PC-3 (cell line): ENCODE measurements around the gene BIRC5. TPM values are rescaled to one million over a fixed set of nuclear protein-coding genes. Genes with fewer than 3 reads are reported as not detected.

Source experiments
- ATAC-seq: fragments of 200-7000 bp; cut with Tn5 transposase; 2 replicates; pipeline ENCODE4 v1.9.1; 2020; ENCODE audit warnings: mild to moderate bottlenecking, moderate library complexity
- BruUV-seq: library from RNA; stranded (reverse); fragments of 400-500 nt; replicated peaks from 2 replicates; lab custom pipeline; 2021; lab: Mats Ljungman, UMichigan
- CTCF ChIA-PET: fragments of 300-600 bp; sonication (Branson Sonifier 250); formaldehyde crosslinking; loops from one replicate; lab custom pipeline; 2022; ENCODE audit warnings: antibody characterized with exemption; lab: Charles Lee
- POLR2A ChIA-PET: fragments of 300-600 bp; sonication (Branson Sonifier 250); formaldehyde crosslinking; loops from one replicate; lab custom pipeline; 2022; ENCODE audit warnings: antibody characterized with exemption; ENCODE audit not compliant: unreplicated experiment; lab: Charles Lee
- DNase-seq: peaks from one replicate; pipeline ENCODE4 v3.0.0-alpha.2; 2015
- H2AFZ ChIP-seq: fragments of 300-600 bp; sonication (generic); 2 replicates; pipeline ENCODE4 v1.6.0; 2016; ENCODE audit warnings: antibody characterized with exemption, low read length
- H3F3A ChIP-seq: fragments of 300-600 bp; sonication (generic); one replicate; pipeline ENCODE4 v1.6.0; 2017; ENCODE audit warnings: antibody characterized with exemption, low read length, control low read depth, mild to moderate bottlenecking; ENCODE audit not compliant: unreplicated experiment
- H3K27ac ChIP-seq: fragments of 300-600 bp; sonication (generic); 2 replicates; pipeline ENCODE4 v1.5.1; 2016; ENCODE audit warnings: mild to moderate bottlenecking, low read length
- H3K27me3 ChIP-seq: fragments of 300-600 bp; sonication (generic); 2 replicates; pipeline ENCODE4 v1.6.1; 2016; ENCODE audit warnings: low read length, mixed read lengths
- H3K36me3 ChIP-seq: fragments of 300-600 bp; sonication (generic); 2 replicates; pipeline ENCODE4 v1.6.1; 2016; ENCODE audit warnings: low read depth, mixed run types, low read length, mixed read lengths
- H3K4me1 ChIP-seq: fragments of 300-600 bp; sonication (generic); 2 replicates; pipeline ENCODE4 v1.5.1; 2016; ENCODE audit warnings: low read length; ENCODE audit not compliant: insufficient read depth
- H3K4me2 ChIP-seq: fragments of 300-600 bp; sonication (generic); 2 replicates; pipeline ENCODE4 v1.6.0; 2016; ENCODE audit warnings: low read length
- H3K4me3 ChIP-seq: fragments of 300-600 bp; sonication (generic); 2 replicates; pipeline ENCODE4 v1.5.1; 2016; ENCODE audit warnings: mild to moderate bottlenecking, low read length, mixed read lengths
- H3K79me2 ChIP-seq: fragments of 300-600 bp; sonication (generic); 2 replicates; pipeline ENCODE4 v1.6.1; 2017; ENCODE audit warnings: low read length, mixed read lengths
- H3K9ac ChIP-seq: fragments of 300-600 bp; sonication (generic); 2 replicates; pipeline ENCODE4 v1.6.0; 2016; ENCODE audit warnings: mild to moderate bottlenecking, low read length
- H3K9me2 ChIP-seq: fragments of 300-600 bp; sonication (generic); replicated peaks from 2 replicates; pipeline ENCODE4 v1.6.1; 2016; ENCODE audit warnings: mixed run types, low read length, mixed read lengths
- H3K9me3 ChIP-seq: fragments of 300-600 bp; sonication (generic); 2 replicates; pipeline ENCODE4 v1.6.1; 2016; ENCODE audit warnings: low read length, mixed read lengths
- H4K20me1 ChIP-seq: fragments of 300-600 bp; sonication (generic); 2 replicates; pipeline ENCODE4 v1.6.1; 2016; ENCODE audit warnings: low read length, mixed read lengths
- CTCF ChIP-seq: fragments of 300-600 bp; sonication (generic); conservative IDR thresholded peaks from 2 replicates; pipeline ENCODE4 v1.5.1; 2017; ENCODE audit warnings: antibody characterized with exemption, low read depth, mild to moderate bottlenecking, low read length
- EZH2 ChIP-seq: fragments of 300-600 bp; sonication (generic); IDR thresholded peaks from one replicate; pipeline ENCODE4 v1.6.1; 2017; ENCODE audit warnings: antibody characterized with exemption, mild to moderate bottlenecking, low read length; ENCODE audit not compliant: unreplicated experiment
- EZH2phosphoT487 ChIP-seq: fragments of 300-600 bp; sonication (generic); IDR thresholded peaks from 2 replicates; pipeline ENCODE4 v1.6.1; 2018; ENCODE audit warnings: mild to moderate bottlenecking, antibody characterized with exemption, low read length, borderline replicate concordance
- intact Hi-C: fragments of 100-400 bp; cut with micrococcal nuclease; formaldehyde crosslinking; loops from 2 replicates; pipeline ENCODE4 v1.9.0; 2023
- total RNA-seq: library from RNA; depleted of rRNA; stranded (reverse); fragments of >200 nt; gene quantifications from 2 replicates; pipeline ENCODE4 v1.2.3, GENCODE V29; 2014

BIRC5 gene
- total RNA-seq, 1 experiment from 2014 or later = 304 TPM

GRCh38 chr17:78226759-78227454, 12.9 kb downstream of the BIRC5 start:
- Histone ChIP-seq H3K4me2 (peak overlapping the region; percentile 65), H3K4me3 (peak overlapping the region; percentile 26; the same call in 1 of the 2 replicates), H3F3A (peaks cover 9% of the 10 kb centered on the region), H2AFZ (peak overlapping the region; percentile 16; the same call in 1 of the 2 replicates), H3K27me3 (peaks cover 3% of the 10 kb centered on the region; the same call in 1 of the 2 replicates), H3K36me3 (peaks cover 21% of the 10 kb centered on the region), H3K4me1 (peaks cover 8% of the 10 kb centered on the region; the same call in 1 of the 2 replicates), H3K9me2 (no peaks in the 10 kb centered on the region), H3K9ac (no peak overlapping the region), H3K9me3 (no peaks in the 10 kb centered on the region), H3K27ac (no peak overlapping the region), H4K20me1 (0 out of 2 replicates have a peak, but pooled peaks cover 6% of the 10 kb centered on the region), H3K79me2 (no peaks in the 10 kb centered on the region)
- POLR2A ChIA-PET = no interaction called here
- DNase-seq = peak; percentile 71
- CTCF ChIA-PET = interaction anchor here (1.0 to 1.7 kb wide), 3 partner anchors 24 to 142 kb away, joined by 3 to 10 read pairs (median 4); no protein-coding TSS in a partner anchor
- TF ChIP-seq EZH2phosphoT487 = no peak
- TF ChIP-seq CTCF = no peak
- intact Hi-C loops = no loop called here
- ATAC-seq = peak; percentile 89
- BruUV-seq = no TSS peak

GRCh38 chr17:78227455-78227916, 13.4 kb downstream of the BIRC5 start:
- peaks cover 3% of the 10 kb centered on the region; the same call in 1 of the 2 replicates for H3K27me3 ChIP-seq
- ATAC-seq = no peak
- no TSS peak for BruUV-seq
- no peak overlapping the region for H3K4me3 ChIP-seq
- H4K20me1 ChIP-seq = 0 out of 2 replicates have a peak, but pooled peaks cover 6% of the 10 kb centered on the region
- H3K36me3 ChIP-seq = peaks cover 18% of the 10 kb centered on the region
- no peak overlapping the region for H3K4me2 ChIP-seq
- no peaks in the 10 kb centered on the region for H3K79me2 ChIP-seq
- peaks cover 8% of the 10 kb centered on the region; the same call in 1 of the 2 replicates for H3K4me1 ChIP-seq
- no peak for TF ChIP-seq CTCF
- no peak for TF ChIP-seq EZH2phosphoT487
- no peak for TF ChIP-seq EZH2
- intact Hi-C loops = no loop called here
- no peak overlapping the region for H3K27ac ChIP-seq
- POLR2A ChIA-PET = no interaction called here
- CTCF ChIA-PET = interaction anchor here (0.6 to 1.5 kb wide), 4 partner anchors 18 to 198 kb away, joined by 3 to 12 read pairs (median 6); no protein-coding TSS in a partner anchor
- H3K9me3 ChIP-seq = no peaks in the 10 kb centered on the region
- no peaks in the 10 kb centered on the region for H3K9me2 ChIP-seq
- peaks cover 9% of the 10 kb centered on the region for H3F3A ChIP-seq
- no peak for DNase-seq
- no peak overlapping the region for H3K9ac ChIP-seq
- H2AFZ ChIP-seq = no peak overlapping the region
